ENCODE results near the gene EXD2. TPM values are rescaled to one million over a fixed set of nuclear protein-coding genes. Genes with fewer than 3 reads are reported as not detected.

Gene EXD2
- total and polyA plus RNA-seq, 2 experiments from 2014 or later, result 10.3 to 23.3 TPM

DNA sequence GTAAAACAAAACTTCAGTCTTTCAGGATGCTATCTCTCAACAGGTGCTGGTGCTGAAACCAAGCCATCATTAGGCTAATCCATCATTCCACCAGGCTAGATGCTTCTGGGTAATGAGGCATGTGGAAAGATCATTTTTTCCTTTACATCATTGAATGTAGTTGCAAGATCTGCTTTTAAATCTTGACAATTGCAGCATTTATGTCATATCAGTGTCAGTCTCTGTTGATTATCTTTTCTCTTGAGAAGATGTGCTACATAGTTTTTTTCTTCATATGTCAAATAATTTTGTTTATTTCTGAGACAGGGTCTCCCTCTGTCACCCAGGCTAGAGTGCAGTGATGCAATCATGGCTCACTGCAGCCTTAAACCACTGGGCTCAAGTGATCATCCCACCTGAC, 16.2 kb upstream of the EXD2 start (continued):
- TF ChIP-seq, protein P1, sequence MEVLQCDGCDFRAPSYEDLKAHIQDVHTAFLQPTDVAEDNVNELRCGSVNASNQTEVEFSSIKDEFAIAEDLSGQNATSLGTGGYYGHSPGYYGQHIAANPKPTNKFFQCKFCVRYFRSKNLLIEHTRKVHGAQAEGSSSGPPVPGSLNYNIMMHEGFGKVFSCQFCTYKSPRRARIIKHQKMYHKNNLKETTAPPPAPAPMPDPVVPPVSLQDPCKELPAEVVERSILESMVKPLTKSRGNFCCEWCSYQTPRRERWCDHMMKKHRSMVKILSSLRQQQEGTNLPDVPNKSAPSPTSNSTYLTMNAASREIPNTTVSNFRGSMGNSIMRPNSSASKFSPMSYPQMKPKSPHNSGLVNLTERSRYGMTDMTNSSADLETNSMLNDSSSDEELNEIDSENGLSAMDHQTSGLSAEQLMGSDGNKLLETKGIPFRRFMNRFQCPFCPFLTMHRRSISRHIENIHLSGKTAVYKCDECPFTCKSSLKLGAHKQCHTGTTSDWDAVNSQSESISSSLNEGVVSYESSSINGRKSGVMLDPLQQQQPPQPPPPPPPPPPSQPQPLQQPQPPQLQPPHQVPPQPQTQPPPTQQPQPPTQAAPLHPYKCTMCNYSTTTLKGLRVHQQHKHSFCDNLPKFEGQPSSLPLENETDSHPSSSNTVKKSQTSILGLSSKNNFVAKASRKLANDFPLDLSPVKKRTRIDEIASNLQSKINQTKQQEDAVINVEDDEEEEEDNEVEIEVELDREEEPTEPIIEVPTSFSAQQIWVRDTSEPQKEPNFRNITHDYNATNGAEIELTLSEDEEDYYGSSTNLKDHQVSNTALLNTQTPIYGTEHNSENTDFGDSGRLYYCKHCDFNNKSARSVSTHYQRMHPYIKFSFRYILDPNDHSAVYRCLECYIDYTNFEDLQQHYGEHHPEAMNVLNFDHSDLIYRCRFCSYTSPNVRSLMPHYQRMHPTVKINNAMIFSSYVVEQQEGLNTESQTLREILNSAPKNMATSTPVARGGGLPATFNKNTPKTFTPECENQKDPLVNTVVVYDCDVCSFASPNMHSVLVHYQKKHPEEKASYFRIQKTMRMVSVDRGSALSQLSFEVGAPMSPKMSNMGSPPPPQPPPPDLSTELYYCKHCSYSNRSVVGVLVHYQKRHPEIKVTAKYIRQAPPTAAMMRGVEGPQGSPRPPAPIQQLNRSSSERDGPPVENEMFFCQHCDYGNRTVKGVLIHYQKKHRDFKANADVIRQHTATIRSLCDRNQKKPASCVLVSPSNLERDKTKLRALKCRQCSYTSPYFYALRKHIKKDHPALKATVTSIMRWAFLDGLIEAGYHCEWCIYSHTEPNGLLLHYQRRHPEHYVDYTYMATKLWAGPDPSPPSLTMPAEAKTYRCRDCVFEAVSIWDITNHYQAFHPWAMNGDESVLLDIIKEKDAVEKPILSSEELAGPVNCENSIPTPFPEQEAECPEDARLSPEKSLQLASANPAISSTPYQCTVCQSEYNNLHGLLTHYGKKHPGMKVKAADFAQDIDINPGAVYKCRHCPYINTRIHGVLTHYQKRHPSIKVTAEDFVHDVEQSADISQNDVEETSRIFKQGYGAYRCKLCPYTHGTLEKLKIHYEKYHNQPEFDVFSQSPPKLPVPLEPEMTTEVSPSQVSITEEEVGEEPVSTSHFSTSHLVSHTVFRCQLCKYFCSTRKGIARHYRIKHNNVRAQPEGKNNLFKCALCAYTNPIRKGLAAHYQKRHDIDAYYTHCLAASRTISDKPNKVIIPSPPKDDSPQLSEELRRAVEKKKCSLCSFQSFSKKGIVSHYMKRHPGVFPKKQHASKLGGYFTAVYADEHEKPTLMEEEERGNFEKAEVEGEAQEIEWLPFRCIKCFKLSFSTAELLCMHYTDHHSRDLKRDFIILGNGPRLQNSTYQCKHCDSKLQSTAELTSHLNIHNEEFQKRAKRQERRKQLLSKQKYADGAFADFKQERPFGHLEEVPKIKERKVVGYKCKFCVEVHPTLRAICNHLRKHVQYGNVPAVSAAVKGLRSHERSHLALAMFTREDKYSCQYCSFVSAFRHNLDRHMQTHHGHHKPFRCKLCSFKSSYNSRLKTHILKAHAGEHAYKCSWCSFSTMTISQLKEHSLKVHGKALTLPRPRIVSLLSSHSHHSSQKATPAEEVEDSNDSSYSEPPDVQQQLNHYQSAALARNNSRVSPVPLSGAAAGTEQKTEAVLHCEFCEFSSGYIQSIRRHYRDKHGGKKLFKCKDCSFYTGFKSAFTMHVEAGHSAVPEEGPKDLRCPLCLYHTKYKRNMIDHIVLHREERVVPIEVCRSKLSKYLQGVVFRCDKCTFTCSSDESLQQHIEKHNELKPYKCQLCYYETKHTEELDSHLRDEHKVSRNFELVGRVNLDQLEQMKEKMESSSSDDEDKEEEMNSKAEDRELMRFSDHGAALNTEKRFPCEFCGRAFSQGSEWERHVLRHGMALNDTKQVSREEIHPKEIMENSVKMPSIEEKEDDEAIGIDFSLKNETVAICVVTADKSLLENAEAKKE (CRISPR knock-in tag; IDR thresholded peaks at IDR 0.05), result no peak
- TF ChIP-seq CREB1 (CRISPR knock-in tag; IDR thresholded peaks at IDR 0.05; ENCODE audit: low read depth), result no peak
- no peak for TF ChIP-seq JUNB (IDR thresholded peaks at IDR 0.05; ENCODE audit: unreplicated experiment)
- TF ChIP-seq POLR2AphosphoS5 (IDR thresholded peaks at IDR 0.05; ENCODE audit: low read depth), result no peak

DNA sequence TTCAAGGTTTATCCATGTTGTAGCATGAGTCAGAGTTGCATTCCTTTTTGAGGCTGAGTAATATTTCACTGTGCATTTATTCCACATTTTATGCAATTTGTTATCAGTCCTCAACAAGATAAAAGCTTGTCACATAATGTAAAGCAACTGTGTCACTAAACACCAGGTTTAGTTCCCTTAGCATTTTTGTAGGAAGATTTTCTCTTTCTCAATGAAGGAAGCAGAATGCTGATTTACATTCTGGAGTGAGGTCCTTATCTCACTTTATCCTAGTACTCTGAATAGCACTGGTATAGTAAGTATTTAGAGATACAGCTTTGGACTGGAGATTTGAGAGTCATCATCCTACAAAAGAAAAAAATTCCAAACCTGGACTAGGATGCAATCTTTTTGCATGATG, 9.8 kb upstream of the EXD2 start:
- peaks cover 11% of the 10 kb centered on the region; the same call in 1 of the 2 replicates for H3K4me1 ChIP-seq (ENCODE audit: insufficient read depth)
- ATAC-seq (no peak), DNase-seq (ENCODE audit: low spot score) (no peak)
- Mint-ChIP-seq H3K27me3 (ENCODE audit: insufficient read depth, low read depth, poor library complexity) (peaks cover 7% of the 10 kb centered on the region), H3K27ac (no peak overlapping the region), H3K4me3 (no peak overlapping the region), H3K36me3 (ENCODE audit: low read depth) (no peaks in the 10 kb centered on the region), H3K4me1 (peaks cover 16% of the 10 kb centered on the region), H3K9me3 (peaks cover 2% of the 10 kb centered on the region; the same call in 1 of the 3 replicates)
- H3K27me3 ChIP-seq (ENCODE audit: insufficient read depth), result no peaks in the 10 kb centered on the region
- no peaks in the 10 kb centered on the region for H3K9me2 ChIP-seq (ENCODE audit: insufficient read depth)
- H3K4me2 ChIP-seq, result no peak overlapping the region
- no peaks in the 10 kb centered on the region for H3K36me3 ChIP-seq (ENCODE audit: insufficient read depth)
- H2AFZ ChIP-seq, result no peak overlapping the region
- H3F3A ChIP-seq (replicated peaks; ENCODE audit: low read depth), result no peaks in the 10 kb centered on the region
- H4K20me1 ChIP-seq (replicated peaks; ENCODE audit: insufficient read depth), result no peaks in the 10 kb centered on the region
- no peak overlapping the region for H3K4me3 ChIP-seq
- no peak overlapping the region for H3K27ac ChIP-seq (ENCODE audit: low read depth)
- TF ChIP-seq EZH2 (IDR thresholded peaks at IDR 0.05; ENCODE audit: low read depth, unreplicated experiment) (no peak), NANOG (IDR thresholded peaks at IDR 0.05; ENCODE audit: borderline replicate concordance) (no peak), POLR2AphosphoS5 (IDR thresholded peaks at IDR 0.05; ENCODE audit: low read depth) (no peak), CREB1 (CRISPR knock-in tag; IDR thresholded peaks at IDR 0.05; ENCODE audit: low read depth) (no peak), JUNB (IDR thresholded peaks at IDR 0.05; ENCODE audit: unreplicated experiment) (no peak), EZH2phosphoT487 (IDR thresholded peaks at IDR 0.05; ENCODE audit: unreplicated experiment) (no peak), ZNF331 (CRISPR knock-in tag; IDR thresholded peaks at IDR 0.05; ENCODE audit: low read depth) (no peak)
- TF ChIP-seq, protein P2, sequence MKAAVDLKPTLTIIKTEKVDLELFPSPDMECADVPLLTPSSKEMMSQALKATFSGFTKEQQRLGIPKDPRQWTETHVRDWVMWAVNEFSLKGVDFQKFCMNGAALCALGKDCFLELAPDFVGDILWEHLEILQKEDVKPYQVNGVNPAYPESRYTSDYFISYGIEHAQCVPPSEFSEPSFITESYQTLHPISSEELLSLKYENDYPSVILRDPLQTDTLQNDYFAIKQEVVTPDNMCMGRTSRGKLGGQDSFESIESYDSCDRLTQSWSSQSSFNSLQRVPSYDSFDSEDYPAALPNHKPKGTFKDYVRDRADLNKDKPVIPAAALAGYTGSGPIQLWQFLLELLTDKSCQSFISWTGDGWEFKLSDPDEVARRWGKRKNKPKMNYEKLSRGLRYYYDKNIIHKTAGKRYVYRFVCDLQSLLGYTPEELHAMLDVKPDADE (IDR thresholded peaks at IDR 0.05), result no peak
- TF ChIP-seq, protein P1 (CRISPR knock-in tag; IDR thresholded peaks at IDR 0.05), result no peak
- H3K79me2 ChIP-seq (replicated peaks; ENCODE audit: insufficient read depth), result no peaks in the 10 kb centered on the region

Measured in GM23338 (cell line).